Fibroblast of lung (primary cell): ENCODE measurements around the gene AMZ2. TPM values are rescaled to one million over a fixed set of nuclear protein-coding genes. Genes with fewer than 3 reads are reported as not detected.

Source experiments
- DNase-seq, 2 donors: peaks; one replicate each; pipeline versions ENCODE4 v3.0.0 to v3.0.0-alpha.2; 2010; ENCODE audit warnings: low read depth in 2 of 2
- H2AFZ ChIP-seq: 2 replicates; pipeline ENCODE4 v1.5.1; 2012; ENCODE audit warnings: low read length, control low read depth, inconsistent platforms
- H3K27ac ChIP-seq: 2 replicates; pipeline ENCODE4 v1.5.1; 2011; ENCODE audit warnings: low read length, control low read depth; ENCODE audit not compliant: insufficient read depth
- H3K27me3 ChIP-seq: 2 replicates; pipeline ENCODE4 v1.5.1; 2011; ENCODE audit warnings: mild to moderate bottlenecking, low read length; ENCODE audit not compliant: control insufficient read depth, insufficient read depth
- H3K36me3 ChIP-seq: 2 replicates; pipeline ENCODE4 v1.5.1; 2011; ENCODE audit warnings: low read length; ENCODE audit not compliant: control insufficient read depth, insufficient read depth
- H3K4me1 ChIP-seq: 2 replicates; pipeline ENCODE4 v1.5.1; 2011; ENCODE audit warnings: low read length; ENCODE audit not compliant: control insufficient read depth, insufficient read depth; ENCODE audit errors: extremely low read depth
- H3K4me2 ChIP-seq: 2 replicates; pipeline ENCODE4 v1.5.1; 2011; ENCODE audit warnings: low read length, control low read depth; ENCODE audit not compliant: insufficient read depth; ENCODE audit errors: extremely low read depth
- H3K4me3 ChIP-seq, 4 experiments: fragments of 200-600 bp in 1 of 4; sonication (generic) in 1 of 4; replicated peaks in 1 of 4; 2 replicates each; pipeline ENCODE4 v1.5.1; 2011 to 2016; ENCODE audit warnings: low read length in 4 of 4, low read depth in 3 of 4, mild to moderate bottlenecking in 3 of 4, control low read depth in 2 of 4, inconsistent platforms in 1 of 4, mixed read lengths in 1 of 4; ENCODE audit not compliant: insufficient read depth in 1 of 4; ENCODE audit errors: control extremely low read depth in 1 of 4
- H3K79me2 ChIP-seq: 2 replicates; pipeline ENCODE4 v1.5.1; 2012; ENCODE audit warnings: mild to moderate bottlenecking, low read length, inconsistent platforms; ENCODE audit not compliant: control insufficient read depth, insufficient read depth
- H3K9ac ChIP-seq: 2 replicates; pipeline ENCODE4 v1.5.1; 2011; ENCODE audit warnings: mild to moderate bottlenecking, low read length, control low read depth; ENCODE audit not compliant: insufficient read depth
- H3K9me3 ChIP-seq: 2 replicates; pipeline ENCODE4 v1.5.1; 2012; ENCODE audit warnings: low read depth, low read length; ENCODE audit not compliant: control insufficient read depth, insufficient read depth
- H4K20me1 ChIP-seq: 2 replicates; pipeline ENCODE4 v1.5.1; 2011; ENCODE audit warnings: low read length; ENCODE audit not compliant: control insufficient read depth, insufficient read depth; ENCODE audit errors: extremely low read depth
- CTCF ChIP-seq, 2 donors: IDR thresholded peaks in 1 of 2; conservative IDR thresholded peaks in 1 of 2; 1 replicate in 1 of 2; 2 replicates in 1 of 2; pipeline ENCODE4 v1.5.1; 2011 to 2012; ENCODE audit warnings: low read length in 2 of 2, control low read depth in 1 of 2, inconsistent platforms in 1 of 2, low read depth in 1 of 2, mild to moderate bottlenecking in 1 of 2
- EZH2 ChIP-seq: IDR thresholded peaks from 2 replicates; pipeline ENCODE4 v1.5.1; 2012; ENCODE audit warnings: low read length, control low read depth, mild to moderate bottlenecking; ENCODE audit errors: missing control alignments
- polyA plus RNA-seq, 2 donors: library from polyadenylated mRNA; depleted of rRNA in 1 of 2; stranded (reverse) in 1 of 2; unstranded in 1 of 2; fragments of >200 nt; gene quantifications; 2 replicates each; pipeline ENCODE4 v1.2.1, GENCODE V29; 2011 to 2012; ENCODE audit warnings: missing spikeins in 1 of 2
- total RNA-seq: library from RNA; depleted of rRNA; stranded (reverse); fragments of >200 nt; gene quantifications from 2 replicates; pipeline ENCODE4 v1.2.1, GENCODE V29; 2014

Gene AMZ2
- total and polyA plus RNA-seq, 2 donors (not counting 1 experiment from before 2014, with no cell fraction given) = 85.9 to 119 TPM

- Histone ChIP-seq H3K9me3 (no peaks in the 10 kb centered on the region), H3K4me2 (no peak overlapping the region), H3K79me2 (no peaks in the 10 kb centered on the region), H4K20me1 (no peaks in the 10 kb centered on the region), H3K36me3 (no peaks in the 10 kb centered on the region), H3K9ac (no peak overlapping the region), H3K4me1 (no peaks in the 10 kb centered on the region), H3K4me3 (no peak overlapping the region), H3K27ac (no peak overlapping the region), H3K27me3 (no peaks in the 10 kb centered on the region), H2AFZ (no peak overlapping the region)
- no peak for DNase-seq
- TF ChIP-seq EZH2 (no peak), CTCF (conservative IDR thresholded peaks at IDR 0.05 in 1 of 2, IDR thresholded peaks at IDR 0.05 in 1 of 2; ENCODE audit: low read depth in 1 of 2, low read length in 2 of 2) (no peak)
These were observed 52.0 kb downstream of the AMZ2 start for GRCh38 chr17:68299817-68300216.

- no peaks in the 10 kb centered on the region for H3K27me3 ChIP-seq
These were observed 53.7 kb downstream of the AMZ2 start for GRCh38 chr17:68301438-68301959.

GRCh38 chr17:68302066-68302564, 54.3 kb downstream of the AMZ2 start:
- no peaks in the 10 kb centered on the region for H3K79me2 ChIP-seq
- no peak overlapping the region for H3K4me2 ChIP-seq
- DNase-seq = peak in 1 of 2 donors; percentile 59
- H2AFZ ChIP-seq = no peak overlapping the region
- no peak overlapping the region for H3K4me3 ChIP-seq
- H3K36me3 ChIP-seq = no peaks in the 10 kb centered on the region
- no peaks in the 10 kb centered on the region for H3K4me1 ChIP-seq
- no peaks in the 10 kb centered on the region for H3K27me3 ChIP-seq
- H4K20me1 ChIP-seq = no peaks in the 10 kb centered on the region
- TF ChIP-seq CTCF (conservative IDR thresholded peaks at IDR 0.05 in 1 of 2, IDR thresholded peaks at IDR 0.05 in 1 of 2; ENCODE audit: low read depth in 1 of 2, low read length in 2 of 2) = no peak
- H3K27ac ChIP-seq = no peak overlapping the region
- no peak overlapping the region for H3K9ac ChIP-seq
- H3K9me3 ChIP-seq = no peaks in the 10 kb centered on the region

More at GRCh38 chr17:68301438-68301959, 53.7 kb downstream of the AMZ2 start:
- H3K36me3 ChIP-seq = no peaks in the 10 kb centered on the region
- no peak overlapping the region for H3K27ac ChIP-seq
- no peaks in the 10 kb centered on the region for H3K4me1 ChIP-seq
- H3K9me3 ChIP-seq = no peaks in the 10 kb centered on the region
- H3K79me2 ChIP-seq = no peaks in the 10 kb centered on the region
- H4K20me1 ChIP-seq = no peaks in the 10 kb centered on the region
- no peak for DNase-seq
- TF ChIP-seq CTCF (conservative IDR thresholded peaks at IDR 0.05 in 1 of 2, IDR thresholded peaks at IDR 0.05 in 1 of 2; ENCODE audit: low read depth in 1 of 2, low read length in 2 of 2) (no peak), EZH2 (no peak)
- no peak overlapping the region for H3K4me3 ChIP-seq
- H2AFZ ChIP-seq = no peak overlapping the region
- H3K4me2 ChIP-seq = no peak overlapping the region
- H3K9ac ChIP-seq = no peak overlapping the region
